HFF-Myc (cell line): ENCODE results near the gene ZDHHC11.

ENCODE experiments used
- DNase-seq: peaks from one replicate; pipeline ENCODE4 v3.0.0-alpha.2; 2011; ENCODE audit warnings: low read depth; ENCODE audit errors: extremely low read depth
- H3K4me3 ChIP-seq: replicated peaks from 2 replicates; pipeline ENCODE4 v1.5.1; 2011; ENCODE audit warnings: low read depth, mild to moderate bottlenecking, control low read depth, low read length
- CTCF ChIP-seq: IDR thresholded peaks from 2 replicates; pipeline ENCODE4 v1.5.1; 2012; ENCODE audit warnings: mild to moderate bottlenecking, low read depth, low read length, control low read depth; ENCODE audit errors: missing control alignments

The ZDHHC11 gene

GRCh38 chr5:850511-851006 is at the start of gene ZDHHC11:
Gene ZDHHC11, minus strand, starts transcription at chr5:850986. Its CDS starts 384 bp downstream, at chr5:850602.
- no peak for TF ChIP-seq CTCF
- DNase-seq = no peak

GRCh38 chr5:893711-894110 is 42.9 kb upstream of the ZDHHC11 start:
- TF ChIP-seq CTCF = no peak
- peak overlapping the region; percentile 98 for H3K4me3 ChIP-seq
- DNase-seq = no peak

More at GRCh38 chr5:850511-851006, at the start of gene ZDHHC11:
- H3K4me3 ChIP-seq = no peak within 1 kb of the TSS

GRCh38 chr5:893137-893506 is 42.3 kb upstream of the ZDHHC11 start:
- H3K4me3 ChIP-seq = peak overlapping the region; percentile 98
- no peak for TF ChIP-seq CTCF
- no peak for DNase-seq

- H3K4me3 ChIP-seq = peak within 1 kb of the TSS; percentile 98
- no peak for TF ChIP-seq CTCF
- no peak for DNase-seq
Observed at GRCh38 chr5:892394-893136, 41.8 kb upstream of the ZDHHC11 start, which contains the start of the genes BRD9 and TRIP13. Gene BRD9, minus strand, starts transcription at chr5:892801. Its CDS starts 144 bp downstream, at chr5:892657. Gene TRIP13, plus strand, starts transcription at chr5:892884. Its CDS starts 115 bp downstream, at chr5:892999.

GRCh38 chr5:891837-892393 is 41.1 kb upstream of the ZDHHC11 start:
- DNase-seq = no peak
- TF ChIP-seq CTCF = no peak
- peak overlapping the region; percentile 98 for H3K4me3 ChIP-seq

- DNase-seq = no peak
- TF ChIP-seq CTCF = no peak
- H3K4me3 ChIP-seq = peak overlapping the region; percentile 98
Observed at GRCh38 chr5:891117-891836, 40.5 kb upstream of the ZDHHC11 start.
